HG02852 (cell line): ENCODE data around the gene ST6GALNAC5.
"Not testable (repeated sequence)": the region's sequence is repeated elsewhere in the genome, so short reads cannot be mapped to it uniquely, and the experiment has no call there.

ENCODE experiments used
- ATAC-seq: cut with Tn5 transposase; IDR thresholded peaks from one replicate; pipeline ENCODE4 v1.9.1; 2021; ENCODE audit warnings: mild to moderate bottlenecking, moderate library complexity; ENCODE audit not compliant: unreplicated experiment

Gene ST6GALNAC5

DNA sequence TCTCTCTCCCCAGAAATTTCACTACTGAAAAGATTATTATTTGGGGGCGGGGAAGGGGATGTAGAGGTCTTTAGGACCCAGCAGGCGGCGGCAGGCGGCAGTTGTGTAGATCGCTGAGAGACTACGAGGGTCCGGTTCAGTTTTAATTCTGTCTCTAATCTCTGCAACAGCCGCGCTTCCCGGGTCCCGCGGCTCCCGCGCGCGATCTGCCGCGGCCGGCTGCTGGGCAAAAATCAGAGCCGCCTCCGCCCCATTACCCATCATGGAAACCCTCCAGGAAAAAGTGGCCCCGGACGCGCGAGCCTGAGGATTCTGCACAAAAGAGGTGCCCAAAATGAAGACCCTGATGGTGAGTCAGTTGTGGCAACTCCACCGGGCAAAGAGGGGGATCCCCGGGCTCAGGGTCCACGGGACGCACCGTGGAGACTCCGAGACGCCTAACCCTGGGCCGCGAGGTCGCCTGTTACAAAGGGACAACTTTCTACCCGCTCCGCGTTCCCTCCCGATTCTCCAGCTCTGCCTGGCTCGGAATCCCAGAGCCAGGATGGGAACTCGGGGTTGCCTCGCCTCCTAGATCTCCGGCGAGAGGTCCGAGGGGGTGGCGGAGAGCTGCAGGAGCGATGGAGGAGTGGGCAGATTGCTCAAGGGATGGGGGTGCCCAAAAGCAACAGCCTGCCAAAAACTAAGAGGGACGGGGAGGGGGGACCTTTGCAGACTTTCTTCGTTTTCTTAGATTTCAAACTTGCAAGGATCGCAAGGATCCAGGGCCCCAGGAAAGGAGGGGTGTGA is at the start of gene ST6GALNAC5:
Gene ST6GALNAC5, plus strand, starts transcription at position 139 of the 789 bp plus-strand sequence.
- ATAC-seq: no peak

DNA sequence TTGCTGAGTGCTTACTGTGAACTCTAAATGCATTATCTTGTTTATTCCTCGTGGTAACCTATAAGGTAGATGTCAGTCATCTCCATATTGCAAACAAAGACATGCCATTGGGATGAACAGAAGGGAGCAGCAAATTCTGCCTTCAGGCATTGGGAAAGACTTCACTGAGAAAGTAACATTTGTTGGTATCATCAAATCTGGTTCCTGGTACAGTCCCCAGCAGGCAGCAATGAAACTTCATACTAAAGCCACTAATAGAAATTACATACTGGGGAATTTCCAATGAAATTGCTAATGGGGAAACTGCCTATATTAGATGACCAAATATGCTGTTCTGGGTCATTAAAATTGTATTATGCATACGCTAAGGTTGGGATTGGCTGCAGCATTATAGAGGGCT is 47.3 kb upstream of the ST6GALNAC5 start:
- ATAC-seq: no peak

DNA sequence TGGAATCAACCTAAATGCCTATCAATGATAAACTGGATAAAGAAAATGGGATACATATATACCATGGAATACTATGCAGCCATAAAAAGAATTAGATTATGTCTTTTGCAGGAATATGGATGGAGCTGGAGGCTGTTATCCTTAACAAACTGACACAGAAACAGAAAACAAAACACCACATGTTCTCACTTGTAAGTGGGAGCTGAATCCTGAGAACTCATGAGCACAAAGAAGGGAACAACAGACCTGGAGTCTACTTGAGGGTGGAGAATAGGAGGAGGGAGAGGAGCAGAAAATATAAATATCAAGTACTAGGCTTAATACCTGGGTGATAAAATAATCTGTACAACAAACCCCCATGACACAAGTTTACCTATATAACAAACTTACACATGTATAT is 44.3 kb upstream of the ST6GALNAC5 start:
- not testable (repeated sequence) for ATAC-seq

DNA sequence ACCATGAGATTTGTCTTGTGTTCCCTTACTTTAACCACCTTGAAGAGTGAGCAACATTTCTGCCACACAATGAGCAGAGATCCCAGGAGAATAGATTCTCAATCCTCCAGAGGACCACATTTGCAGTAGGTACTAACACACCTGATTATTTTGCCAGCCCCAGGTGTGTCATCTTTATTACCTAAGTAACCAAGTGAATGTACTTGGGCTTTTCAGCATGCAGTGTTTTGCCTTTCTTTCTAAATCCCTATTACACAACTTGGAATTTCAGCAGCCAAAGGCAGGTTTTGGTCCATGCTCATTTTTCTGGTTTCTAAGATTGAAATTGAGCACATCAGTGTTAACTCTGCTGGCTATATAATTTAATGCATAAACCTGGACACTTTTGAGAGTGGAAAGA is 43.2 kb upstream of the ST6GALNAC5 start:
- no peak for ATAC-seq

DNA sequence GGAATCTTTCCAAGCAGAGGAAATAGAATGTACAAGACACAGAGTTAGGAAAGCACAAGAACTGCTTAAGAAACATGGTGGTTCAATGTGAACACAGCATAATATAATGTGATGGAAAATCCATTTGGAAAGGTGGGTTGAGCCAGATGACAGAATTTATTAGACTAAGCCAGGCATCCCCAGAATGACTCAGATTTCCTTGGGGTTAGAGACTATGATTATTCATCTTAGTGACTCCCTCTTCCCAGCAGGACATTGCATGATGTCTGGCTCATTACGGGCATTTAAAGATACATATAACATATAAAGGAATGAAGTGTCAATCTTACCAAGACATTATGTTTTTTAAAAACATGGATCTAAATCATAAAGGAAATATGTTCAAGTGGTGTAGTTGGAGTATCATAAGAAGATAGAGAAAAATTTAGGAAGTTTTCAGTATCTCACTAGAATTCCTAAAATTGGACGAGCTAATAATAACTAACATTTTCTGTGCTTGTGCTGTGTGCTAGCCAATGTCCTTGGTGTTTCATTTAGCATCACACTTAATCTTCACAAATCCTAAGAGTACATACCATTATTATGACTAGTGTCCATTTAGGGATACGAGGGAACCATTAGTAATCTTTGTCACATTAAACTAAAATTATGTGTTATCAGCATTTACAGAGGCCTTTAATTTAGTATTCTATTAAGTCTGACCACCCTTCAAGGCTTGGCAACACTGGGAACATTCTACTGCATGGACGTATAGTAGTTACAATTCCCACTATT is 41.0 kb upstream of the ST6GALNAC5 start:
- ATAC-seq: no peak

DNA sequence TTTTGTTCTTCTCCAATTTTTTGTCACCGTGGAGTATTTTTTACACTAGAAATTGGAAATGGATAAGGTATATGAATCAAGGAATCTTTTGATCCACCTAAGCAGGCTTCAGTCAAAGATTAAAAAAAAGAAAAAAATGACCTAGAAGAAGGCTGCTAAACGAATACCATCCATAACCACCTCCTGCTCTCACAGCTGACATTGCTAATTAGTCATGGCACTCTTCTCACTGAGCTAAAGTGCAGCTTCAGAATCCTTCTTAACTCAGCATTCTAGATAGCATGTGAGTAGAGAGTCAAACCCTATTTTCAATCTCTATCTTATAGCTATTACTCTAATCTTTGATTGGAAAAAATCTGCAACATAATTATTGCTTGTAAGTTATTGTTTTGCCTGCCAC is 40.2 kb upstream of the ST6GALNAC5 start:
- no peak for ATAC-seq

DNA sequence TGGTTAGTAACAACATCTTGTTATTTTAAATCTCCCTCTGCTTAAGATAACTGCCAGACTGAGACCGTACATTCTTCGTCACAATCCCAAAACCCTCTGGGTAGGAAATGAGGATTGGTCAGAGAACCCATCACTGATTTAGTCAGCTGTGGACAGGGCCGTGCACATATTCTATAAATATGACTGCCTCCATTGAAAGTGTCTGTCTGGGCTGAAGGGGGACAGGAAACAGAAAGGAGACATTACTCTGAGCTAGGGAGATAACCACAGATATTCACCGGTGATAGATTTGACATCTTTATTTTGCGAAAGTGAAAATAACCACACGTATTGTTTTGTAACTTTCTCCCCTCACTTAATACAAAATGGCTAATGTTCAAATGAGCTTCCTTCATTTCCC is 36.9 kb upstream of the ST6GALNAC5 start:
- ATAC-seq: peak; percentile 83

DNA sequence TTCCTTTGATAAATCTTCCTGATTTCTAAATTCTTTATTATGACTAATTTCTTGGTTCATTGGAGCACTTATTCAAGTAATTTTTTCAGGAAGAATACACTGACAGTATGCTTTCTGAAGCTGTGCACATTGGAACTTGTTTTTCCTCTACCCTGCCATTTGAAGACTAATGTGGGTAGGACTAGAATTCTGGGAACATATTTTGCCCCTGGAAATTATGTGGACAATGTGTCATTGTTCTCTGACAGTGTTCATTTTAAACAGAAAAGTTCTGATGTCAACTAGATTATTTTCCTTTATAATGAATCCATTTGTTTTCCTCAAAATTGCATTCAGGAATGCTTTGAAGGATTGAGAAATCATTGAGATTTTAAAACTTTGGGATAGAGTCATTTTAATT is 34.8 kb upstream of the ST6GALNAC5 start:
- no peak for ATAC-seq

DNA sequence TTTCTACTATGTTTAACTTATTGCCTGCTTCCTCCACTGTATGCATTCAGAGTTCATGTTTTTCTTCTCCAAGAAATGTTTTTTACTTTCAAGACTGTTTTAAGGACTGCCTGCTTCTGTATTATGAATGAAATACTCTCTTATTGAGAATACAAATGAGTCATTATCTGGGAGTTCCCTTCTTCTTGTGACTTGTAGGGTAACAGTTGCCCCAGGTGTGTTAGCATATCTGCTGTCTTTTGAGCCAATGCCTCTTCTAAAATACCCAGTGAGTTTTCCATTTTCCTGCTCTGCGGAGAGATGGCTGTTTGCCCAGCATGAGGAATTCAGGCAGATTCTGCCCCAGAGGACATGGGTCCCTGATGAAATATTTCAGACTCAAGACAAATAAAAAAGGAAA is 34.1 kb upstream of the ST6GALNAC5 start:
- ATAC-seq: no peak

DNA sequence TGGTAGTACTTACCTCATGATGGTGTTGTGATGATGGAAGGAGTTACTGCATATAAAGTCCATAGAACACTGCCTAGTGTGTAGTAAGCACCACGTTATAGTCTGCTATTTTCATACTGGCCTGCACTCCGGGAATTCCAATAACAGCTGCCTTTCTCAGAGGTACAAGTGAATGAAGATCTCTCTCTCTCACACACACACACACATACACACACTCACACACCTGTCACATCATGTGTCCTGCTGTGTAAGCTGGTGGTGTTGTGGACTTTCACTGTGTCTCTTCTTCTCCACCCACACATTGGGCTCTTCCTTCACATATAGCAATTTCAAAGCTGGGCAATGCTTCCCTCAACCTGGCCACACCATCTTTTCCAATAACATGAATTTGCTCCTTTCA is 33.4 kb upstream of the ST6GALNAC5 start:
- no peak for ATAC-seq

DNA sequence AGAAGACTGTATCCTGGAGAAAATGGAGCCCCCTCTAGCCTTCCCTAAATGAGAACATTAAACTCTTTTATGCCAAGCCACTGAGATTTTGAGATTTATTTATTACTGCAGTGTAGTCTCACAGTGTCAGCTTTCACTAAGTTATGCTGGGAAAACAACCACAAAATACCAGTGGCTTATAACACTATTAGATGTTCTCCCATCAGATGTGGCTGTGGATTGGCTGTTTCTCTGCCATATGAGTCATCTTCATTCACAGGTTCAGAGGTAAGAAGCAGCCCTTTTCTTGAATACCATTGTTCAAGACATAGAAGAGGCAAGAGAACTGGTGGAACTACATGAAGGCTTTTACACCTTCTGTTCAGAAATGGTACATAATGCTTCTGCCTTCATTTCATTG is 32.1 kb upstream of the ST6GALNAC5 start:
- ATAC-seq: no peak

DNA sequence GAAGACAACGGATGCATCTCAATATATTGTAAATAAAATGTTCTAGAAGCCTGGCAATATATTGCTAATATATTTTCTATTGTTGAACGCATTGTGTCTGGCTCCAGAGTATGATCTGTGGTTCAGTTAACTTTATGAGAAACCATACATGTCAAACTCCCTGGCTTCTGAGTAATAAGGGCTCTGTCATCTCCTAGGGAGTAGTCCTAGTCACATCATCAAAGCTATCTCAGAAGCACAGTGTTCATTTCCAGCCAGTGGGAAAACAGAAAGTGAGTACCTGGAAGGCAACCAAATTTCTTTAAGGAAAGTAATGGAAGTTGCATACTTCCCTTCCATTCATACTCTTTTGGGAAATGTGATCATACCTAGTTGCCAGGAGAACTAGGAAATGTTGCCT is 27.0 kb upstream of the ST6GALNAC5 start:
- ATAC-seq: no peak

DNA sequence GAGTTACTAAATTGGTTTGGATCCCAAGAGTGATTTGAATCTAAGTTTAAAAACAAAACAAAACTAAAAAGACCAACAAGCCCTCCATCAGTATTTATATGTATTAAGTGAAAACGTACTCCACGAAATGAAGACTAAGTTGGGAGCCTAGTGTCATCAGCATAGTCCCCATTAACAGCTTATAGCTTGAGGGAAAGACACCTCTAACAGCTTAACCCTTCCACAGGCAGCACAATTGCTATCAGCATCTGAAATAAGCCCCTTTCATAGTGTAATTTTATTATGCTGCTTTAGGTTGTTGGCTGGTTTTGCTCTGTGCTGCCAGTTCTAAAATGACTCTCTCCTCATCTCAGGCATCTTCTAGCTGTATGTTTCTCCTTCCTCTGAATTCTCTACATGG is 25.8 kb upstream of the ST6GALNAC5 start:
- no peak for ATAC-seq

DNA sequence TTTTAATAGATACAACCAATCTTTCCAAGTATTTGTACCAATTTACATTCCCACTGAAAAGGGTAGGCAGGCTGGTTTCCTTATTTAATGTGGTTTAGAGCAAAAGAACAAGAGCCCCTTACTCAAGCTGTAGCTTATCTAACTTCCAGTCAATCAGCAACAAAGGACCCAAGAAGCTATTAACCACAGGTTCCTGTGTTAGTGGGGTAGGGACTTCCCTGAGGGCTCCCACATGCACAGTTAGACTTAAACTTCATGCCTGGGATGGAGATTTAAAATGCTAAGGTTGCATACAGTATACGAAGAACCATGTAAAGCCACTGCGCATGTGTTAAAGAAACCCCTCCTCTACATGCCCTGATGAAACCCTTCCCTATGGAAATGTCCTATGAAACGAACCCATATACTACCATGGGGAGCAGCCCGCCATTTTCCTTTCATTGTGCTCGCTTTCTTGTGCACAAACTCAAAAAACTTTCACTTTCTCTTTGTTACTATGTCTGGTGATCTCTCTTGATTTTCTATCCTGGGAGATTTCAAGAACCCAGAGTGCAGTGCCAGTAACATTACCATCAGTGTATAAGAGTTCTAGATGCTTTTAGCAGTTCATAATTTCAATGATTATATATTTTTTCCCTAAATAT is 23.3 kb upstream of the ST6GALNAC5 start:
- ATAC-seq: peak; percentile 69

DNA sequence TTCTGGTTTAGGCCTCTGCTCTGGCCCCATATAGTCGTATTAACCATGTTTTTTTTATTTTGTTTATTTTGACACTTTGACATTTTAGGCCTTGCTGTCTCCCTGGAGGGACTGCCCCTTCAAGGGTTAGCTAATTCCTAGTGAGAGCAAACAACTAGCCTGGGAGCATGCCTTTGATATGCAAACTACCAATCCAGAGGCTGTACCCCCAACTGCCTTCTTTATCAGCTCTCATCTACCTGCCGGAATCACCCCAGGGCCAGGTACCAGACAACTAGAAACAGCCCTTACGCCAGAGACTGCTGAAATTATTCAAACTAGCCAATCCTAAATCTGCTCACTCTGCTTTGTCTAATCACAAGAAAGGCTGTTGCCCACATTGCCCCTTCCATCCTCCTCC is 13.0 kb upstream of the ST6GALNAC5 start:
- no peak for ATAC-seq

DNA sequence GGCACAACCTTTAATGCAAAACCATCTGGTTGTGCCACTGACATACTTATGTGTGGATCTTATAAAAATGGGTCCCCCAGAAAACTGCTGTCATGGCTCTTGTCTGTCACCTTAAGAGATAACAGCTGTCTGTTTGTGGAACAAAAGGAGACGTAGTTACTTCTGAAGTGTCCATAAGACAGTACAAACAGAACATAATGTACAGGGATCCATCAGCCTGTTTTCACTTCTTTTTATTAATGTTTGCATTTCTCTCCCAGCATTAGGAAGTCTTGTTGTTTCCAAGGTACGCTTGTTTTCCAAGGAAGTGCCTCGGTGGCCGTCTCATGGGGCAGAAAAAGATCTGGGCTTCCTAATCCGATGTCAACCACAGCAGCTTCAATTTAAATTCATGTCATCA is 11.2 kb upstream of the ST6GALNAC5 start:
- no peak for ATAC-seq

DNA sequence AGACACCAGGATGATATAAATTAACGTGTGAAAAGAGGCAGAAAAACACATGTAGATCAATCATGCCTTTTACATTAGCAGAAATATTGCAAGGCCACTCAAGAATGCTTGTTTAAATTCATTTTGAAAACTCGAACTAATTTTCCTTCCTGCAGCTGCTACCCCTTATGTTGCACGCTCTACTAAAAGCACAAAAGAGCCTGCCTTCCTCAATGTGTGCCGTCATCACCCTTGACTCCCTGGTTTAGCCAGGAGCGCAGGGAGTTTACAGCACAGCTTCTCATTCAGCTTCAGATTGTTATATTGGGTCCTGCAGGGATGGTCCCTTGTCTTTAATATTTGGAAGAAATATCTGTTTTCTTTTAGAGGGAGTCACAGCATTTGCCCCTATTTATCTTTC is 10.1 kb upstream of the ST6GALNAC5 start:
- ATAC-seq: no peak

DNA sequence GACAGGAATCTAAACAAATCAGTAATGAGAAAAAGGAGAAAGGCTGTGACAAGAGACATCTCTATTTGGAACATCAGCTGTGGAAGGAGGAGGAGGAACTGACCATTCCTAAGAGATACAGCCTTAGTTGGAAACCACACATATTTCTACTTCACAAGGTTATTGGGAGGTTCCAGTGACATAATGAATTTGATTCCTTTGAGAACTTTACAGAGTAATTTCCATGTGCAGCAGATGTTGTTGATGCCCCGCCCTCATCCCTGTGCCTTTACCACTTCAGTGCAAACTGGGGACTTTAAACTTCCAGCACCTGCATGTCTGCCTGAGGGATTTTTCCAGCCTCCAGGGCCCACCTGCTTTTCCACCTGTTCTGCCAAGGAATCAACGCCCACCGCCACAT is 9.3 kb upstream of the ST6GALNAC5 start:
- no peak for ATAC-seq

DNA sequence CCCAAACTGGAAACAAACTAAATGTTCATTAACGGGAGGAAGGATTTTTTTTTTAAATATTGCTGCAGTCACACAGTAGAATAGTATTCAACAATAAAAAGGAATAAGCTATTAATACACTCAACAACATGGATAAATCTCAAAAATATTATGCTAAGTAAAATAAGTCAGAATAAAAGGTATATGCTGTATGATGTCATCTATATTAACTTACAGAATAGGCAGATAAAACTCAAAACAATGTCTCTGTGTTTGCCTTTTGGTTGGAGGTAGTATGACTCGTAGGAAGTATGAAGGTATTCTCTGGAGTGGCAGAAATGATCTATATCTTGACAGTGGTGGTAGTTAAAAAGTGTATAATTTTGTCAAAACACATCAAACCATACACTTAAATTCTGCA is 6.1 kb upstream of the ST6GALNAC5 start:
- no peak for ATAC-seq

DNA sequence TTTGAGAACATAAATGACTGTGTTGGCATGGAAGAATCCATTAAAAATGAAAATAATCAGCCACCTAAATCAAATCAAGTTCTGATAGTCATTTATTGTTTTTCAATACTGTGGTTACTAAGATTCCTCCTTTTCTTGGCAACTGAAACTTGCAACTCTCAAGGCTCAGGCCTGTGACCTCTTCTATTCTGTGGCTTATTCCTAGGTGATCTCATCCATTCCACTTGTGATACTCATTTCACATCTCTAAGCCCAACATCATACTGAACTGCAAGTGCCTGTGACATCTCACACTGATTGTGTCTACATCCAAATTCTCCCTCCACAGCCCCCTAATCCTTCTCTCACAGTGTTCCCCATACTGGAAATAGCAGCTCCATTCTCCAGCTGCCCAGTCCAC is 4.8 kb upstream of the ST6GALNAC5 start:
- no peak for ATAC-seq

DNA sequence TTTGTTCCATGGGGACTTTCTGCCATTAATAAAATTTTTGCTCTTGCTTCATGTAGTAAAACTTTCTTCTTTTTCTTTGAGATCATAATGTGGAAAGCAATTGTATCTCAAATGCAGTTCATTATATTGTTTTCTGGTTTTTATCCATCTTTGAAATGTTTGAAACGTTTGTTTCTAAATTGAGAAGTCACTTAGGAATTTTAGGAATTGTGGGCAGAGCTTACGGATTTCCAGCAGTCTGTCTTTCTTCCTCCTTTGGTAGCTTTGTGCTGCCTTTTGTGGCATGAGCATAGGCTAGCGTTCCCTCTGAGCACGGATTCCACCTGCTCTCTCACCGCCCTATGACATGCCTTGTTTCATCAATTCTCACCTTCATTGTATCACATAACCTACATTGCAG is 2.9 kb upstream of the ST6GALNAC5 start:
- ATAC-seq: no peak
